HepG2 (cell line): ENCODE measurements around the gene YPEL4.

Source experiments
- CBX1 ChIP-seq: IDR thresholded peaks from one replicate; pipeline ENCODE4 v1.6.1; 2016; ENCODE audit warnings: antibody characterized with exemption, low read depth
- FOSL1 ChIP-seq: sonication (generic); formaldehyde crosslinking; IDR thresholded peaks from 2 replicates; pipeline ENCODE4 v1.9.0; 2021; ENCODE audit warnings: missing genetic modification reagents, borderline replicate concordance
- HOXA3 ChIP-seq: sonication (generic); formaldehyde crosslinking; IDR thresholded peaks from 2 replicates; pipeline ENCODE4 v1.5.0; 2020; ENCODE audit warnings: missing genetic modification reagents
- MAZ ChIP-seq, 2 experiments: sonication (generic) in 1 of 2; formaldehyde crosslinking in 1 of 2; IDR thresholded peaks; 2 replicates each; pipeline versions ENCODE4 v1.5.0 to v1.6.1; 2012 to 2020; ENCODE audit warnings: low read depth in 2 of 2, mild to moderate bottlenecking in 2 of 2, borderline replicate concordance in 1 of 2, improper control_type of control experiment in 1 of 2, low read length in 1 of 2, missing genetic modification reagents in 1 of 2, moderate library complexity in 1 of 2
- MTA3 ChIP-seq: sonication (generic); formaldehyde crosslinking; IDR thresholded peaks from 2 replicates; pipeline ENCODE4 v1.4.0; 2020; ENCODE audit warnings: missing genetic modification reagents
- ZNF644 ChIP-seq: IDR thresholded peaks from 2 replicates; pipeline ENCODE4 v1.6.1; 2016; ENCODE audit warnings: low read depth
- TF ChIP-seq, protein P1 (sequence below): sonication (generic); formaldehyde crosslinking; IDR thresholded peaks from 2 replicates; pipeline ENCODE4 v1.5.0; 2020; ENCODE audit warnings: mild to moderate bottlenecking, missing genetic modification reagents, moderate library complexity
- TF ChIP-seq, protein P2 (sequence below): sonication (generic); formaldehyde crosslinking; IDR thresholded peaks from 2 replicates; pipeline ENCODE4 v1.4.0; 2020; ENCODE audit warnings: mild to moderate bottlenecking, low read depth, missing genetic modification reagents
- TF ChIP-seq, protein P3 (sequence below): sonication (generic); formaldehyde crosslinking; IDR thresholded peaks from 2 replicates; pipeline ENCODE4 v1.4.0; 2020; ENCODE audit warnings: missing genetic modification reagents

DNA sequence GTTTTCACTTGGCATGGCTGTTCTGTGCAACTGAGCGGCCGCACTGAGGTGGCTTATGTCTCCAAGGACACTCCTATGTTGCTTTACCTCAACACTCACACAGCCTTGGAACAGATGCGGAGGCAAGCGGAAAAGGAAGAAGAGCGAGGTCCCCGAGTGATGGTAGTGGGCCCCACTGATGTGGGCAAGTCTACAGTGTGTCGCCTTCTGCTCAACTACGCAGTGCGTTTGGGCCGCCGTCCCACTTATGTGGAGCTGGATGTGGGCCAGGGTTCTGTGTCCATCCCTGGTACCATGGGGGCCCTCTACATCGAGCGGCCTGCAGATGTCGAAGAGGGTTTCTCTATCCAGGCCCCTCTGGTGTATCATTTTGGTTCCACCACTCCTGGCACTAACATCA, 10.0 kb upstream of the YPEL4 start:
- TF ChIP-seq, protein P1, sequence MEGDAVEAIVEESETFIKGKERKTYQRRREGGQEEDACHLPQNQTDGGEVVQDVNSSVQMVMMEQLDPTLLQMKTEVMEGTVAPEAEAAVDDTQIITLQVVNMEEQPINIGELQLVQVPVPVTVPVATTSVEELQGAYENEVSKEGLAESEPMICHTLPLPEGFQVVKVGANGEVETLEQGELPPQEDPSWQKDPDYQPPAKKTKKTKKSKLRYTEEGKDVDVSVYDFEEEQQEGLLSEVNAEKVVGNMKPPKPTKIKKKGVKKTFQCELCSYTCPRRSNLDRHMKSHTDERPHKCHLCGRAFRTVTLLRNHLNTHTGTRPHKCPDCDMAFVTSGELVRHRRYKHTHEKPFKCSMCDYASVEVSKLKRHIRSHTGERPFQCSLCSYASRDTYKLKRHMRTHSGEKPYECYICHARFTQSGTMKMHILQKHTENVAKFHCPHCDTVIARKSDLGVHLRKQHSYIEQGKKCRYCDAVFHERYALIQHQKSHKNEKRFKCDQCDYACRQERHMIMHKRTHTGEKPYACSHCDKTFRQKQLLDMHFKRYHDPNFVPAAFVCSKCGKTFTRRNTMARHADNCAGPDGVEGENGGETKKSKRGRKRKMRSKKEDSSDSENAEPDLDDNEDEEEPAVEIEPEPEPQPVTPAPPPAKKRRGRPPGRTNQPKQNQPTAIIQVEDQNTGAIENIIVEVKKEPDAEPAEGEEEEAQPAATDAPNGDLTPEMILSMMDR (CRISPR knock-in tag): no peak
- TF ChIP-seq MTA3 (CRISPR knock-in tag) (no peak), HOXA3 (CRISPR knock-in tag) (no peak), ZNF644 (CRISPR knock-in tag) (no peak), FOSL1 (CRISPR knock-in tag) (no peak), MAZ (IDR thresholded peaks at IDR 0.05; ENCODE audit: borderline replicate concordance, low read depth, low read length) (no peak), MAZ (CRISPR knock-in tag; IDR thresholded peaks at IDR 0.05; ENCODE audit: low read depth) (no peak), CBX1 (no peak)
- TF ChIP-seq, protein P2, sequence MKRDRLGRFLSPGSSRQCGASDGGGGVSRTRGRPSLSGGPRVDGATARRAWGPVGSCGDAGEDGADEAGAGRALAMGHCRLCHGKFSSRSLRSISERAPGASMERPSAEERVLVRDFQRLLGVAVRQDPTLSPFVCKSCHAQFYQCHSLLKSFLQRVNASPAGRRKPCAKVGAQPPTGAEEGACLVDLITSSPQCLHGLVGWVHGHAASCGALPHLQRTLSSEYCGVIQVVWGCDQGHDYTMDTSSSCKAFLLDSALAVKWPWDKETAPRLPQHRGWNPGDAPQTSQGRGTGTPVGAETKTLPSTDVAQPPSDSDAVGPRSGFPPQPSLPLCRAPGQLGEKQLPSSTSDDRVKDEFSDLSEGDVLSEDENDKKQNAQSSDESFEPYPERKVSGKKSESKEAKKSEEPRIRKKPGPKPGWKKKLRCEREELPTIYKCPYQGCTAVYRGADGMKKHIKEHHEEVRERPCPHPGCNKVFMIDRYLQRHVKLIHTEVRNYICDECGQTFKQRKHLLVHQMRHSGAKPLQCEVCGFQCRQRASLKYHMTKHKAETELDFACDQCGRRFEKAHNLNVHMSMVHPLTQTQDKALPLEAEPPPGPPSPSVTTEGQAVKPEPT (CRISPR knock-in tag): no peak
- TF ChIP-seq, protein P3, sequence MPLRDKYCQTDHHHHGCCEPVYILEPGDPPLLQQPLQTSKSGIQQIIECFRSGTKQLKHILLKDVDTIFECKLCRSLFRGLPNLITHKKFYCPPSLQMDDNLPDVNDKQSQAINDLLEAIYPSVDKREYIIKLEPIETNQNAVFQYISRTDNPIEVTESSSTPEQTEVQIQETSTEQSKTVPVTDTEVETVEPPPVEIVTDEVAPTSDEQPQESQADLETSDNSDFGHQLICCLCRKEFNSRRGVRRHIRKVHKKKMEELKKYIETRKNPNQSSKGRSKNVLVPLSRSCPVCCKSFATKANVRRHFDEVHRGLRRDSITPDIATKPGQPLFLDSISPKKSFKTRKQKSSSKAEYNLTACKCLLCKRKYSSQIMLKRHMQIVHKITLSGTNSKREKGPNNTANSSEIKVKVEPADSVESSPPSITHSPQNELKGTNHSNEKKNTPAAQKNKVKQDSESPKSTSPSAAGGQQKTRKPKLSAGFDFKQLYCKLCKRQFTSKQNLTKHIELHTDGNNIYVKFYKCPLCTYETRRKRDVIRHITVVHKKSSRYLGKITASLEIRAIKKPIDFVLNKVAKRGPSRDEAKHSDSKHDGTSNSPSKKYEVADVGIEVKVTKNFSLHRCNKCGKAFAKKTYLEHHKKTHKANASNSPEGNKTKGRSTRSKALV: no peak
